Cerebellar cortex (tissue), 1 donor: ENCODE measurements around the gene FMO1.

Experiments
- DNase-seq: peaks from one replicate; pipeline ENCODE4 v3.0.0-alpha.2; 2015; ENCODE audit warnings: low spot score

Gene FMO1

DNA sequence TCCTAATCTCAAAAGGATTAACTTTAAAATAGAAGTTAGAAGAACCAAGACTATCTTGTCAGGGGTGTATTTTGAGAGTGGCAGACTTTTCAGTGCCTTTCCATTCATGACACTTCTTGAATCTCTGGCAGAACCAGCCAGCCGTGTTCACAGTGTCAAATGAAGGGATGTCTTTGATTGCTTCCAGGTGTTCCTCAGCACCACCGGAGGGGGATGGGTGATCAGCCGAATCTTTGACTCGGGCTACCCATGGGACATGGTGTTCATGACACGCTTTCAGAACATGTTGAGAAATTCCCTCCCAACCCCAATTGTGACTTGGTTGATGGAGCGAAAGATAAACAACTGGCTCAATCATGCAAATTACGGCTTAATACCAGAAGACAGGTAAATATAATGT is 32.3 kb downstream of the FMO1 start:
- DNase-seq = no peak

DNA sequence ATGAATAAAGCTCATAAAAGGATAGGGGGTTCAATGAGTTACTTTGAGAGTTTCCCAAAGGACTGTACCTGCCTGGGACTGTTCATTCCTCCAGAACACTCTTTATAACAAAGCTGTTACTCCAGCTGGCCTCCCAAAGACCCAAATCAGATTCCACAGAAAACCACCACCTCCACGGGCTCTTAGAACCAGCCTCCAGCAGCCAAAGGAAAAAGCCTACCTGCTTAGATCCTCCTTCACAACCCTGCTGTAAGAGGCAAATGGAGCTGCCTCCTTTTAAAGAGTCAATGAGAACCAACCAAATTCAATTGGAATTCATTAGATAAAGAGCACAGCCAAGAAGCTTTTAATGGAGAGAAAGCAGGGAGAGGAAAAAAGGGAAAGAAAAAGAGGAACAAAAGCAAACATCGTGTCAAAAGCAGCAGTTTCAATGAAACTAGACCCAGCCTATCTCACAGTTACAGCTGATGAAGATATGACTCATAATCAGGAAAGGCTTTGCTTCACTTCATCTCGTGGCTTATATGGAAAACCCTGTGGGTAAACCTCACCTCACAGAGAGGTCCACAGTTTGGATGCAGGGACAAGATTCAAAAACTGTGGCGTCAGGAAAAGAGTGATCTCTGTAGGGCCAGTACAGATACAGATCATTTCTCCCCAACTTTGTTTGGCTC is 37.9 kb downstream of the FMO1 start:
- DNase-seq = no peak

DNA sequence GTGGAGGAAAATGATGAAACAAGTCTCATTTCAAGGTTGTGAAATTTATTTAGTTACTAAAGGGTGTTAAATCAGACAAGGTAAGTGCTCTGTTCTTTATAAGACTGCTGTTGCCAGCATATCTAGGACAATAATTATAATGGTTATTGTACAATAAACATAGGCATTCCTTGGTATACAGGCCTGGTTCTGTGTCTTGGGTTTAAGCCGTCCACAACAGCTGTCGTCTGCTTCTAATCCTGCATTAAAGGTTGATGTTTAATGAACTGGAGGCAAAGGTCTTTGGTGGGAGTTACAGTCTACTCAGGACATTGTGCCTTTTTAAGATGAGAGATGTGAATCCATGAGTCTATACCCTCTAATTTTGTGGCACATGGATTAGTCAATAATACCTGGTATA is 42.3 kb downstream of the FMO1 start:
- DNase-seq = no peak

DNA sequence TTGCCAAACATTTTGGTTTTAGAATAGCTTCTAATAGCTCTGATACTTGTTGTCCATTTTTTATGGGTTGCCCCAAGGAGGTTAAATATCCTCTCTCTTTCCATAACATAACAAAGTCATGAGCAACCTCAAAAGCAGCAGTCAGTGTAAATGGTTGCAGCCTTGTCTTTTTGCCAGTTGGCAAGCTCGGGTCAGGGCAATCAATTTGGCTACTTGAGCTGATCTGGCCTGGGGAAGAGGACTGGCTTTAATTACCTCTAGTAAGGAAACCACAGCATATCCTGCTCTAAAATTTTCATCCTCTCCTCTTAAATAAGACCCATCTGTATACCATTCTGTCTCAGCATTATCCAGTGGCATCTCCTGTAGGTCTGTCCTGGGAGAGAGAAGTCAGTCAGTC is 44.5 kb downstream of the FMO1 start:
- DNase-seq = no peak

DNA sequence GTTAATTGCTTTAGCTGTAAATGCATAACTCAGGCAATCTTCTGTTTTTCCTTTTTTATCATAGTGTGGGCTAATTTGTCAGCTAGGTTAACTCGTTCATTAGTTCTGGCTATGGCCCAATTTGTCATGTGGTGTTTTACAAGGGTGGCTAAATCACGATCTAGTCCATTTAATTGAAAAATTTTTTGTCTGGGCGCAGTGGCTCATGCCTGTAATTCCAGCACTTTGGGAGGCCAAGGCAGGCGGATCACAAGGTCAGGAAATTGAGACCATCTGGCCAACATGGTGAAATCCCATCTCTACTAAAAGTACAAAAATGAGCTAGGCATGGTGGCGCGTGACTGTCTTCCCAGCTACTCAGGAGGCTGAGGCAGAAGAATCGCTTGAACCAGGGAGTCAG is 47.1 kb downstream of the FMO1 start:
- DNase-seq = peak; percentile 66

DNA sequence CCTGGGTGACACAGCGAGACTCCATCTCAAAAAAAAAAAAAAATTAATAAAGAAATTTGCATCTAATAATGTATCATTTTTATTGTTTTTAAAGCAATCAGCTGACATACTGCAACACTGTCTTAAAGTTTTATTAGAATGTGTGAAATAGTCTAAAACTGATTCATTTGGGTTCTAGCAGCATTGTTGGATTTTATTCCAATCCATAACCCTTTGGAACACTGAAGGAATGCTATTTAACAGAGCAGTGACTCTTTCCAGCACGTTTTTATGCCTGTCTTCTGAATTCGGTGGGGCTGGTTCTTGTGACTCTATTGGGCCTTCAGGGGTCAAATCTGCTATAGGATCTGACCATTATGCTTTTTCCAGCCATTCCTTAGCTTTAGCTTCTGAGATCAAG is 47.5 kb downstream of the FMO1 start:
- DNase-seq = peak; percentile 33

DNA sequence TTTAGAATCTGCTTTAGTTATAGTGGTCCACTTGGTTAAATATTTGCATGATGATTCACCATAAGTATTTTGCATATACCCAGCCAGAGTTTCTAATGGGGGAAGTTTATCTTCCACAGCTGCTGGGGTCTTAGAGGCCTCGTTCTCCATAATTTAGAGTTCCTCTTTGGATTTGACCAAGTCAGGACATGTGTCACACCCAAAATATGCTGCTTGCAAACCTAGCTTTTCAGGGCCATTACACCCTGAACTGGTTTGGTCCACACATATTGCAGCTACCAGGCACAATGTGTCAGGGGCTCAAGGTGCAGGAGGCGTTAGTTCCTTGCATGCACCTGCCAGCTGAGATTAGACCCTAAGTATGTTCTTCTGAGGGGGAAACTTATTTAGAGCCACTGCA is 48.6 kb downstream of the FMO1 start:
- no peak for DNase-seq

DNA sequence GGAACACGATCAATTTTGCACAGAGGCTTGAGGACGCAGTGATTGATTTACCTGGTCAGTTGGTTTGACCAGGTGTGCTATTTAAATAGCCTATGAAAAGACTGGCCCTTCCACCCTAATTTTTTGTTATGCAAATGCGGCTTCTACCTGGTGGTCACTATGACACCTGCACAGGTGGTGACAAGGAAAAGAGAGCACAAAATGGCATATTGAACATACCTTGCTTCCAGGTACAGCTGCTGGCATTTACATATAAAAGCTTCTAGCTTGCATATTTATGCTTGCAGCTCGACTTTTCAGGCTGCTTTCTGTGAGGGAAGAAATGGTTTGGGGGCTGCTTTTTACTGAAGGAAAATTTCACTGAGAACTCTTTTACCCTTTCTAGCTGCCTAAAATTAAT is 50.4 kb downstream of the FMO1 start:
- DNase-seq = no peak

DNA sequence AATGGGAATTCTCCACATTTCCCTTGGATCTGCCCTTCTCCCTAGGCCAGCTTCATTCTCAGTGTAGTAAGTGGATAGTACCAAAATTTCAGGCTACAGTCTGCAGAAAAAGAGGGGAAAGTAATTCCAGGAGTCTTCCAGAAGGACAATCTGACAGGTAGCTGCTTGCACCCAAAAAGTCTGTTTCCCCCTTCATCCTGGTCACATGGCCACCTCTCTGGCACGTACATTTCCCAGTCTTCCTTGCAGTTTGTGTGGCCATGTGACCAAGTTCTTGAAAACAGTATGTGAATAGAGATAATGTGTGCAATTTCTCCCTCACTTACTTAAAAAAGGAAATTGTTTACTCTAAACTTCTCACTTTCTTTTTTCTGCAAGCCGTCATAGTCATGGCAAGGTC is 51.0 kb downstream of the FMO1 start:
- DNase-seq = no peak

DNA sequence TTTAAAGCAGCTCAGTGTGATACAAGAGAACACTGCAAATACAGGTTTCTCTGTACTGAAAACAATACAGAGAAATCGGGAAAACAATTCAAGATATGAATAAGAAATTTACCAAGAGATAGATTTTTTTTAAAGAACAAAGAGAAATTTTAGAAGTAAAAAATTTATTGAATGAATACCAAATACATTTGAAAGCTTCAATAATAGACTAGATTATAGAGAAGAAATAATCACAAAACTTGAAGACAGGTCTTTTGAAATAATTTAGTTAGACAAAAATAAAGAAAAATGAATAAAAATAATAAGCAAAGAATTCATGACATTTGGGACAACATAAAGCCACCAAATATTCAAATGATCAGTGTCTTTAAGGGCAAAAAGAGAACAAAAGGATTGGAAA is 52.1 kb downstream of the FMO1 start:
- no peak for DNase-seq

DNA sequence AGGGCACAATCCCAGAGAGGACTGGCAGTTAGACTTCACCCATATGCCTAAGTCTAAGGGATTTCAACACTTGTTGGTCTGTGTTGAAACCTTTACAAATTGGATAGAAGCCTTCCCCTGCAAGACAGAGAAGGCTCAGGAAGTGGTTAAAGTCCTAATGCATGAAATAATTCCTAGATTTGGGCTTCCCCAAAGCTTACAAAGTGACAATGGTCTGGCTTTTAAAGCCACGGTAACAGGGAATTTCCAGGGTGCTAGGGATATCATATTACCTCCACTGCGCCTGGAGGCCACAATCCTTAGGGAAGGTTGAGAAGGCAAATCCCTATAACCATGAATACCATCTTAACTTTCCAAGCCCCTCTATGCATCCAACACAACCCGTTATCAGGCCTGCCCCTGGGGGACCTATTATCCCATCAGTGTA is 62.4 kb downstream of the FMO1 start:
- DNase-seq = peak; percentile 50

DNA sequence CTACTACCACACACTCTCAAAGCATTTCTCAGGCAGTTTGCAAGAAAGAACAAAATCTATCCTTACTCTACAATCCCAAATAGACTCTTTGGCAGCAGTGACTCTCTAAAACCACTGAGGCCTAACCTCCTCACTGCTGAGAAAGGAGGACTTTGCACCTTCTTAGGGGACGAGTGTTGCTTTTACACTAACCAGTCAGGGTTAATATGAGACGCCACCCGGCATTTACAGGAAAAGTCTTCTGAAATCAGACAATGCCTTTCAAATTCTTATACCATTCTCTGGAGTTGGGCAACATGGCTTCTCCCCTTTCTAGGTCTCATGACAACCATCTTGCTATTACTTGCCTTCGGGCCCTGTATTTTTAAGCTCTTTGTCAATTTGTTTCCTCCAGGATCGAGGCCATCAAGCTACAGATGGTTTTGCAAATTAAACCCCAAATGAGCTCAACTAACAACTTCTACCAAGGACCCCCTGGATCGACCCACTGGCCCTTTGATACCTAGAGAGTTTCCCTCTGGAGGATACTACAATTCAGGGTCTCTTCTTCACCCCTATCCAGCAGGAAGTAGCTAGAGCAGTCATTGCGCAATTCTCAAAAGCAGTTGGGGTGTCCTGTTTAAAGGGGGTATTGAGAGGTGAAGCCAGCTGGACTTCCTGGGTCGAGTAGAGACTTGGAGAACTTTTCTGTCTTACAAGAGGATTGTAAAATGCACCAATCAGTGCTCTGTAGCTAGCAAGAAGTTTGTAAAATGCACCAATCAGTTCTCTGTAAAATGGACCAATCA is 63.7 kb downstream of the FMO1 start:
- DNase-seq = no peak

DNA sequence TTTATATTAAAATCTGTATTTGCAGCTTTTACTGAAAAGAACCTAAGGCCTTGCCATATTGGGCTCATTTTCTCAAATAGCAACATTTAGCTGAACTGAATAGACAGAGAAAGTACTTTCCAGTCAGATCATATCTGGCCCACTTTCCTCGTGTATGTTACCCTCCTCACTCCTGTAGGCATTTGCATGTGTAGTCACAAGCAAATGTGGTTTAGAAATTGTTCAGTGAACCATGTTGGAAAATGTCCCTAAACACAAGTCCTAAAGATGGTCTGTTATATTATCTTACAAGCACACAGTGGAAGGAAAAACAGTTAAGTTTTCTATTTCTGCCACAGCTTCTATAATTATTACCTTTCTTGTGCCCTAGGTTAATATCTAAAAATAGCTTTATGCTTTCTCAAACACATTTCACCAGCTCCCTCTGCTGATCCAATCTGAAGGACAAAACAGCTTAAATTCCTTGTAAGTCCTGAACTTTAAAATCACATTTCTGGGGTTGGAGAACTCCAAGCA is 65.1 kb downstream of the FMO1 start:
- no peak for DNase-seq

DNA sequence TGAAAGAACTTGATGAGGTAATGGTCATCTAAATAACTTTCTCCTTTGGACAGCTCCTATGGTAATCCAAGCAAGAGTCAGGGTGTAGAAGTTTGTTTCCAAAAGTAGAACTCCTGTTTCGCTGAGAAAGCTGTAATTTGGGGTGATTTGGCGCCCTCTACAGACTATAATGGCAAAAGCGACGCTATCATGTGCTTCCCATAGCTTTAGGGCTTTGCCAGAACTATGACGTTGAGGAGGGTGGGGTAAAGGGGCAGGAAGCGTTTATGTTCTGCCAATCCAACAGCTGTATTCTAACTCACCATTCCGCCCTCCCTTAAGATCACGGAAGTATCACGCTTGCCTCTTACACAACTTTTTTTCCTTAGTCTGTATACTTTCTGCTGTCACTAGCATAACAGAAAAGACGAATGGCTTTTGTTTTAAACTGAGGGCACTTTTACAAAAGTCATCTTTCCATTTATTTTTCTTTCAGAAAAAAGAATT is 65.6 kb downstream of the FMO1 start, which contains the start of gene FMO4:
FMO4 (plus strand) TSS at position 349 of the 486 bp plus-strand sequence. CDS start 5,643 bp downstream, outside the sequence.
- DNase-seq = peak; percentile 91

DNA sequence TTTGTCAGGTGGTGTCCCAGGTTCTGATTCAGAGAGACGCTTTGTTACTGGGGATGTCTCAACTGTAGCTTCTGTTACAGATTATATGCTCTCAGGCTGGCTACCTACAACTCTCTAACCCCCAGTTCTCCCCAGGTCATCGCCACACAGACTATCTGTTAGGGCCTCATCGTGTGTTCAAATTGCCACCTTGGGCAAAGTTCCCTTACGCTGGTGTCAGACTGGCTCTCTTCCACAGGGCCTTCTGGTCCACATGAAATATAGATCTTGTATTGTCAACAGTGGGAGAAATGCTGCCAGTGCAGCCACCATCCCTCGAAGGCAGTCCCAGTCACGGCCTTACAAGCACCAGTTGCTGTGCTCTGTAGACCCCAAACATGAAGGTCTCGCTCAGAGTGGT is 81.0 kb downstream of the FMO1 start:
- no peak for DNase-seq

DNA sequence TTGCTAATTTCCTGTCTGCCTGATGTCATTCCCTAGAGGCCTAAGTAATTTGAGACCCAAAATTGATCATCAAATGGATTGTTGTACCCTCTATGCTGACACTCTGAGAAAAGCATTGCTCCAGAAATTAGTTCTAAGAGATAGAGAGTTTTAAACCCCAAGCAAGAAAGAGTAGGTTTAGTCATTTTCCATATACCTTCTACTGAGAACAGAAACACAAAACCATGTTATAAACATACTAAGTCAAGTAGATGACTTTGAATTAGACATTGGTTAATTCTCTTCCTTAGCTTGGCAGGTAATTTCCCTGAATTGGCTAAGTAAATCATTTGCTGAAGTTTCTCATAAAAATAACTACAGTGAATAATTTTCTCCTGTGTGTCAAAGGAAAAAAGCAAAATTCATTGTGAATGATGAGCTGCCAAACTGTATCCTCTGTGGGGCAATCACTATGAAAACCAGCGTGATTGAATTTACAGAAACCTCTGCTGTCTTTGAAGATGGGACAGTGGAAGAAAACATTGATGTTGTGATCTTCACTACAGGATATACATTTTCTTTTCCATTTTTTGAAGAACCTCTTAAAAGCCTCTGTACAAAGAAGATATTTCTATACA is 85.8 kb downstream of the FMO1 start:
- DNase-seq = no peak
